WTC11 (cell line): ENCODE results near the gene EML4.

Experiments
- CTCF ChIP-seq: fragments of 200-600 bp; IDR thresholded peaks from 2 replicates; pipeline ENCODE4 v1.8.0; 2022; ENCODE audit warnings: antibody characterized with exemption
- E2F1 ChIP-seq: sonication (generic); formaldehyde crosslinking; IDR thresholded peaks from 2 replicates; pipeline ENCODE4 v1.8.0; 2022; ENCODE audit warnings: mild to moderate bottlenecking, missing genetic modification reagents
- KAT7 ChIP-seq: sonication (generic); formaldehyde crosslinking; IDR thresholded peaks from 2 replicates; pipeline ENCODE4 v1.8.1; 2023; ENCODE audit warnings: missing genetic modification reagents, mild to moderate bottlenecking, borderline replicate concordance
- MLX ChIP-seq: sonication (generic); formaldehyde crosslinking; IDR thresholded peaks from 2 replicates; pipeline ENCODE4 v1.8.1; 2023; ENCODE audit warnings: mild to moderate bottlenecking, missing genetic modification reagents, moderate library complexity

GRCh38 chr2:42139101-42139500, 30.1 kb upstream of the EML4 start:
- TF ChIP-seq KAT7 (CRISPR knock-in tag) (no peak), CTCF (no peak), MLX (CRISPR knock-in tag) (no peak), E2F1 (CRISPR knock-in tag) (no peak)
